Bone marrow (tissue), 2 donors: ENCODE measurements around the gene SCLY.

Experiments used
- DNase-seq, 2 donors: peaks; one replicate each; lab custom pipeline; 2025; lab: John Stamatoyannopoulos, UW

SCLY gene

GRCh38 chr2:238140040-238140439, 79.2 kb downstream of the SCLY start:
- no peak for DNase-seq

GRCh38 chr2:238140721-238141540, 80.1 kb downstream of the SCLY start:
- no peak for DNase-seq

- peak in 1 of 2 donors; percentile 21 for DNase-seq
Observed at GRCh38 chr2:238141541-238142318, 80.9 kb downstream of the SCLY start.

DNA sequence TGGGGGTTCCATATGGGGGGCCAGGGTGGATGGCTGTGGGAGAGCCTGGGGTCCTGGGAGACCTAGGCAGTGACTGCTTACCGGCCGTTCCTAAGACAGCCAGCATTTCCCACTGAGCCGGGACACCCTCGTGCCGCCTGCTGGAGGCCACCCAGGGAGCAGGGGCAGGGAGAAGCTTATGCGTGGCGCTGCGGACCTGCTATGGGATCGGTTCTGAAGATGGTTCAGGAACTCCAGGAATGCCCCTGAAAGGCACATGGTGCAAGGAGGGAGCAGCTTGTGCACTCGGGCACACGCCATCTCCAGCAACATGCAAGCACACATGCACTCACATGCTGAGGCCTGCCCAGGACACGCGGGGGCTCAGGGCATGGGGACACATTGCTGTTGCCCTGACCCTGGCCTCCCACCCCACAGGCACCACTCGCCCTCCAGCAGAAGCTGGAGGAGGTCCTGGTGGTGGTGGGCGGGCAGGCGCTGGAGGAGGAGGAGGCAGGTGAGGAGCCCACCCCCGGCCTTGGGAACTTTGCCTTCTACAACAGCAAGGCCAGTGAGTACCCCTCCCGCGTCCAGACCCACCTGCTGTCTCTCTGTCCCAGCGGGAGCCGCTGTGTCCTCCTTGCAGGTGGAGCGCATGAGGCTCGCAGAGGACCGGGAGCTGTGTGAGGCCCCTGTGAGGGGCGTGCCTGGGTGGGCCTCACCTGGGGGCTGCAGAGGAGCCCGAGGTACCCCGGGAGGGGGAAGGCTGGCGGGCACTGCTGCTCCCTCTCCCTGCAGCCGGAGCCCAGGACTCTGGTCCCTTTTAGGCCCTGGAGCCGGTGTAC, 81.8 kb downstream of the SCLY start:
- no peak for DNase-seq

DNA sequence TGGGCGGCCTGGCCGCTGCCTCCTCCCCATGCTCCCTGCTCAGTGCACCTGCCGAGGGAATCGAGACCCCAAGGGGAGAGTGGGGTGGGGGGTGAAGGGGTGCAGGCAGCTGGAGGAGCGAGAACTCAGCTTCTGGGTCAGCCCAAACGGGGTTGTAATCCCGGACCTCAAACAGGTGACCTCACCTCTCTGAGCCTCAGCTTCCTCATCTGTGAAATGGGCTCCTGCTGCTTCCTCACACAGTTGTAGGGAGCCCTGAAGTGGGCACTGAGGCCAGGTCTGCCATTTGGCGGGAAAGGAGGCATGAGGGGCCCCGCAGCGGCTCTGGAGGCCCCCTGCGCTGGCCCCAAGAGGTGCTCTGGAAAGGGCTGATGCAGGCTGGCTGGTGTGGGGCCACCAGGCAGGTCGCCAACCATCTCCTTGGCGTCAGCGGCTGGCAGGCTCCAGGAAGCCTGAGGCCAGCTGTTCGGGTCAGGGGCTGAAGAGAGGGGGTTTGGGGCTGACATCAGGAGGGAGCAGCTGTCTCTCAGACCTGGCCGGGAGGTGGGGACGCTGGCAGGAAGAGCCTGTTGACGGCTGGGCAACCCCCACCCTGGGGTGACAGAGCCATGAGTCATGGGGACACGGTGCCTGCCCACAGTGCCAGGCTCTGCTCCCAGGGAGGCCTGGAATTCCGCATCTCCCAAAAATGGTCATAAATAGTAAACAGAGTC, 82.6 kb downstream of the SCLY start:
- peak in 1 of 2 donors; percentile 38 for DNase-seq

DNA sequence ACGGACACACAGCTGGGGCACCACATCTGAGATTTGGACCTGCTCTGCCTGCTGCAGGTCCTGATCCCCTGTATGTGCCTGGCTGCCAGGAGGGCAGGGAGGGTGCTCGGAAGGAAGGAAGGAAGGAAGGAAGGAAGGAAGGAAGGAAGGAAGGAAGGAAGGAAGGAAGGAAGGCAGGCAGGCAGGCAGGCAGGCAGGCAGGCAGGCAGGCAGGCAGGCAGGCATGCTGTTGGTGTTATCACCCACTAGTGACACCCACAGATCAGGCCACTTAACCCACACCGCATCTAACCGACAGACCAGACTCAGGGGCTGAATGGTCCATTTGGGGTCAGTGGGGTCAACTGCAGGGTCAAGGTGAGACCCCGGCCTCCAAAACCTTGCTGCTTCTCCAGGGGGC, 83.5 kb downstream of the SCLY start:
- no peak for DNase-seq

- no peak for DNase-seq
Observed at GRCh38 chr2:238145046-238145445, 84.2 kb downstream of the SCLY start.

DNA sequence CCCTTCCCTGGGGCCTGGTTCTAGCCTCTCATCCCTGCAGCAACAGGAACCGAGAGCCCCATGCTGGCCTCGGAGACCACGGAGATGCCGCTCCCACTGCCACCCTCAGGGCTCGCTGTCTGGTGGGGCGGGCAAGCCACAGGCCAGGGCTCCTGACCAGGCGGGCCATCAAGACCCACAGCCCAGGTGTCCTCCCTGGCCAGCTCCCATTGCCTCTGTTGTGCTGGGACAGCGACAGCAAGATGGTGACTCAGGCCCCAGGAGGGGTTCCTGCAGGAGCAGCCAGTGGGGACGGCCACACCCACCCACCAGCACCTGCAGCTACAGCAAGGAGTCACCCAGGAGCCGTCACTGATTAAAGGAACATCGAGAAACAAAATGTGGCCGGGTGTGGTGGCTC, 85.0 kb downstream of the SCLY start:
- no peak for DNase-seq

GRCh38 chr2:238146884-238147544, 86.2 kb downstream of the SCLY start:
- no peak for DNase-seq

- no peak for DNase-seq
Observed at GRCh38 chr2:238148981-238149380, 88.2 kb downstream of the SCLY start.
